Spleen (tissue), 11 donors: ENCODE results near the gene PDCD1LG2. TPM values are rescaled to one million over a fixed set of nuclear protein-coding genes. Genes with fewer than 3 reads are reported as not detected.

ENCODE experiments used
- DNase-seq: peaks from one replicate; pipeline ENCODE4 v3.0.0-alpha.2; 2020
- H3K27ac ChIP-seq, 8 donors: fragments of 200-600 bp; sonication (generic) in 7 of 8; 1 replicate in 4 of 8; 2 replicates in 4 of 8; pipeline versions ENCODE4 v1.5.0 to v1.8.0; 2016 to 2021; ENCODE audit warnings: inconsistent platforms in 4 of 8, mild to moderate bottlenecking in 4 of 8, moderate library complexity in 1 of 8
- H3K27me3 ChIP-seq, 7 donors: fragments of 200-600 bp; sonication (generic) in 6 of 7; replicated peaks in 1 of 7; 1 replicate in 4 of 7; 2 replicates in 3 of 7; pipeline versions ENCODE4 v1.5.0 to v1.8.0; 2016 to 2021; ENCODE audit warnings: inconsistent platforms in 3 of 7, mild to moderate bottlenecking in 1 of 7
- H3K36me3 ChIP-seq, 6 donors: fragments of 200-600 bp; sonication (generic) in 5 of 6; 1 replicate in 4 of 6; 2 replicates in 2 of 6; pipeline versions ENCODE4 v1.5.0 to v1.8.0; 2016 to 2021; ENCODE audit warnings: inconsistent platforms in 2 of 6
- H3K4me1 ChIP-seq, 6 donors: fragments of 200-600 bp; sonication (generic) in 5 of 6; 1 replicate in 3 of 6; 2 replicates in 3 of 6; pipeline versions ENCODE4 v1.5.0 to v1.8.0; 2016 to 2021; ENCODE audit warnings: inconsistent platforms in 3 of 6
- H3K4me3 ChIP-seq, 8 donors: fragments of 200-600 bp; sonication (generic) in 7 of 8; 1 replicate in 4 of 8; 2 replicates in 4 of 8; pipeline versions ENCODE4 v1.5.0 to v1.8.0; 2016 to 2021; ENCODE audit warnings: inconsistent platforms in 4 of 8, mild to moderate bottlenecking in 4 of 8, moderate library complexity in 2 of 8
- H3K9me3 ChIP-seq, 8 donors: fragments of 200-600 bp; sonication (generic) in 7 of 8; 1 replicate in 4 of 8; 2 replicates in 4 of 8; pipeline versions ENCODE4 v1.5.0 to v1.8.0; 2016 to 2021; ENCODE audit warnings: inconsistent platforms in 4 of 8
- POLR2A ChIP-seq, 3 donors: fragments of 450-650 bp; IDR thresholded peaks; one replicate each; pipeline ENCODE4 v1.5.1; 2017; ENCODE audit warnings: antibody characterized with exemption in 3 of 3, mild to moderate bottlenecking in 1 of 3
- POLR2AphosphoS5 ChIP-seq, 3 donors: sonication (generic); formaldehyde crosslinking; IDR thresholded peaks; one replicate each; pipeline ENCODE4 v1.5.1; 2017; ENCODE audit warnings: antibody characterized with exemption in 3 of 3
- WGBS, 5 donors: extraction: QIAGEN DNeasy Blood & Tissue Kit in 3 of 5; methylation state at CpG; one replicate each; pipeline versions ENCODE4 v1.1.5 to v1.1.7; 2013 to 2018; 5-methylcytosine and 5-hydroxymethylcytosine counted together
- intact Hi-C: fragments of 100-400 bp; cut with DNase I; formaldehyde crosslinking; loops from one replicate; pipeline ENCODE4 v1.15.0; 2023; ENCODE audit warnings: low total_unique reads
- polyA plus RNA-seq, 3 donors: library from polyadenylated mRNA; stranded (reverse); fragments of 200-250 nt; gene quantifications; one replicate each; pipeline ENCODE4 v1.2.1, GENCODE V29; 2013
- total RNA-seq, 7 donors: library from RNA; depleted of rRNA in 3 of 7; stranded (reverse); fragments of >200 nt in 3 of 7; fragmentation: NEBNext Ultra II Directional in 4 of 7; extraction: Animal tissue kit (Norgen Biotek cat#: 25700) in 4 of 7; gene quantifications; one replicate each; pipeline versions ENCODE4 v1.1.0 to v1.2.1, GENCODE V29; 2016 to 2021
- TF ChIP-seq, protein P1 (sequence below), 11 experiments: fragments of 200-600 bp in 7 of 11; fragments of 450-650 bp in 4 of 11; sonication (generic) in 4 of 11; IDR thresholded peaks in 8 of 11; conservative IDR thresholded peaks in 3 of 11; 1 replicate in 7 of 11; 2 replicates in 4 of 11; pipeline versions ENCODE4 v1.4.0 to v1.8.0; 2016 to 2021; ENCODE audit warnings: antibody characterized with exemption in 11 of 11, inconsistent platforms in 4 of 11, mild to moderate bottlenecking in 1 of 11
- donor health status: healthy with polysubstance abuse.
- donor health status: DM: no; HTN: no; CAD: no; lungs with moderate emphysema.
- donor health status: DM: no; HTN: no; CAD: no.
- donor health status: Bipolar disorder and iron deficiency.
- donor health status: healthy.
- donor health status: DM: no; HTN: no; CAD: no.
- donor health status: DM: yes; HTN: yes; CAD: no.

The PDCD1LG2 gene
- total and polyA plus RNA-seq, 10 donors, result 2.0 to 29.3 (median 17.4) TPM

DNA sequence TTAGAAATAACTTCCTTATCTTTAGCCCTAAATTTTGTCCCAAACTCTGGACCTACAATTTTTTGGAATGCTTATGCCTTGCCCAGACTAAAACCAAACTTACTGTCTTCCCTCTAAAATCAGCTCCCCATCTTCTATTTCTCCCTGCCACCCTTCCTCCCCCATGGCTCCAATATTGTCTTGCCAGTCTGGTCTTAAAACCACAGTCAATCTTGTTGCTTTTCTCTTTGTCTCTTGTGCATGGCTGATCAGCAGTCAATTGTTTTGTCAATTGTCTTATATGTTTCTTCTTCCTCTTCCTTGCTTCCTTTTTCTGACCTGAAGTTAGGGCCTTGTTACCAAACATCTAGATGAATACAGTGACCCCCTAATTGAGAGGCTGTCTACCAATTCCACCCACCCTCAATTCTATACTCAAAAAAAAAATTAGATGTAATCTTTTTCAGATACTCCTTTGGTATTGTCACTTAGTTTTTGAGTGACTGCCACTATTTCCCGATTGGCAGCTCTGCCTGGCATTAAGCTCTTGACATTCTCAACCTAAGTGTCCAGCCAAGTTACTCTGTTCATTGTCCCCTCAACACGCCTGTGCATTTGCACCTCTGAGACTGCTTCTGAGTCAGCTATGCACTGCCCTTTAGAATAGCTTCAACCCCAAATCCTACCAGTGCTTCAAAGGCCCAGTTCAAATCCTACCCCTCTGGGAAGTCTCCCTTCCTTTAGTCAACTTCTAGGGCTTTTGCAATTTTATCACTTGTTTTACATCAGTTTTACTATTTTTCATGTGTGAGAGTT, 2.5 kb downstream of the PDCD1LG2 start:
- 83 to 97% (median 86%) methylated on average over 2 of the region's 2 CpGs for WGBS, 5 donors
- Histone ChIP-seq H3K4me3 (peak overlapping the region in 4 of 8 donors; percentile 12 to 62 (median 38)), H3K27me3 (no peaks in the 10 kb centered on the region), H3K9me3 (no peaks in the 10 kb centered on the region), H3K27ac (peak overlapping the region in 3 of 8 donors; percentile 80 to 85 (median 83)), H3K36me3 (peaks cover 0 to 11% (median 0%) of the 10 kb centered on the region in 6 donors), H3K4me1 (peaks cover 9 to 57% (median 34%) of the 10 kb centered on the region in 6 donors)
- TF ChIP-seq, protein P1, sequence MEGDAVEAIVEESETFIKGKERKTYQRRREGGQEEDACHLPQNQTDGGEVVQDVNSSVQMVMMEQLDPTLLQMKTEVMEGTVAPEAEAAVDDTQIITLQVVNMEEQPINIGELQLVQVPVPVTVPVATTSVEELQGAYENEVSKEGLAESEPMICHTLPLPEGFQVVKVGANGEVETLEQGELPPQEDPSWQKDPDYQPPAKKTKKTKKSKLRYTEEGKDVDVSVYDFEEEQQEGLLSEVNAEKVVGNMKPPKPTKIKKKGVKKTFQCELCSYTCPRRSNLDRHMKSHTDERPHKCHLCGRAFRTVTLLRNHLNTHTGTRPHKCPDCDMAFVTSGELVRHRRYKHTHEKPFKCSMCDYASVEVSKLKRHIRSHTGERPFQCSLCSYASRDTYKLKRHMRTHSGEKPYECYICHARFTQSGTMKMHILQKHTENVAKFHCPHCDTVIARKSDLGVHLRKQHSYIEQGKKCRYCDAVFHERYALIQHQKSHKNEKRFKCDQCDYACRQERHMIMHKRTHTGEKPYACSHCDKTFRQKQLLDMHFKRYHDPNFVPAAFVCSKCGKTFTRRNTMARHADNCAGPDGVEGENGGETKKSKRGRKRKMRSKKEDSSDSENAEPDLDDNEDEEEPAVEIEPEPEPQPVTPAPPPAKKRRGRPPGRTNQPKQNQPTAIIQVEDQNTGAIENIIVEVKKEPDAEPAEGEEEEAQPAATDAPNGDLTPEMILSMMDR (IDR thresholded peaks at IDR 0.05 in 8 of 11, conservative IDR thresholded peaks at IDR 0.05 in 3 of 11), result no peak
- no peak for TF ChIP-seq POLR2AphosphoS5 (IDR thresholded peaks at IDR 0.05)
- no peak for TF ChIP-seq POLR2A (IDR thresholded peaks at IDR 0.05)
- DNase-seq, result no peak
- intact Hi-C loops, result no loop called here

DNA sequence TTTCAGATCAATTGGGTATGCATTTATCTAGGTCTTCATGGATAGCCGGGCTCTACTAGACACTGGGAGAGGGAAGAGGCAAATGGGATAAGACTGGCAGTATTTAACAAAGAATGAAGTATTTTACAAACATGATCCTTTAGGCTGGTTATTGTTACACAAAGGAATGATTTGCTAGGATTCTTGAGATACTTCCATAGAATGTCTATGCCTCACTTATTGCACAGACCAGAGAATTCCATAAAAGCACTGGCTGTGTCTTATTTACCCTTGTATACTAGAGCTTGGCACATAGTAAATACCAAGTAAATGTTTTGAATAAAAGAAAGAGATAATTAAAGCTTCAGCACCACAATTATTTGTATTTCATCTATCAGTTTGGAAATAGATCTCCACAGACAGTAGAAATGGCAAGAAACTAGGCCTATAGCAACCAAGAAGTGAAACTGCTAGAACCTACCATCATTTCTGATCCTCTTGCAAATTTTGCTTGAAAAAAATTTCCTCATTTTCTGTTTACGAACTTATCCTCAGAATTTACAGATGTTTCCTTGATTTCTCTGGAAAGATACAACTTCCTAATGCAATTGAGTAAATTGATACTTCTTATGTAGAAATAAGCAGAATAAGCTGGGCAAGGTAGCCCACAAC, 3.8 kb downstream of the PDCD1LG2 start:
- 76 to 89% (median 88%) methylated on average over 2 of the region's 2 CpGs for WGBS, 5 donors
- Histone ChIP-seq H3K27ac (peak overlapping the region in 1 of 8 donors; percentile 3), H3K27me3 (no peaks in the 10 kb centered on the region), H3K4me1 (peaks cover 9 to 67% (median 31%) of the 10 kb centered on the region in 6 donors), H3K9me3 (no peaks in the 10 kb centered on the region), H3K4me3 (no peak overlapping the region), H3K36me3 (peaks cover 0 to 11% (median 0%) of the 10 kb centered on the region in 6 donors)
- DNase-seq, result no peak
- intact Hi-C loops, result no loop called here
- TF ChIP-seq, protein P1 (IDR thresholded peaks at IDR 0.05 in 8 of 11, conservative IDR thresholded peaks at IDR 0.05 in 3 of 11), result no peak
- no peak for TF ChIP-seq POLR2AphosphoS5 (IDR thresholded peaks at IDR 0.05)
- no peak for TF ChIP-seq POLR2A (IDR thresholded peaks at IDR 0.05)

DNA sequence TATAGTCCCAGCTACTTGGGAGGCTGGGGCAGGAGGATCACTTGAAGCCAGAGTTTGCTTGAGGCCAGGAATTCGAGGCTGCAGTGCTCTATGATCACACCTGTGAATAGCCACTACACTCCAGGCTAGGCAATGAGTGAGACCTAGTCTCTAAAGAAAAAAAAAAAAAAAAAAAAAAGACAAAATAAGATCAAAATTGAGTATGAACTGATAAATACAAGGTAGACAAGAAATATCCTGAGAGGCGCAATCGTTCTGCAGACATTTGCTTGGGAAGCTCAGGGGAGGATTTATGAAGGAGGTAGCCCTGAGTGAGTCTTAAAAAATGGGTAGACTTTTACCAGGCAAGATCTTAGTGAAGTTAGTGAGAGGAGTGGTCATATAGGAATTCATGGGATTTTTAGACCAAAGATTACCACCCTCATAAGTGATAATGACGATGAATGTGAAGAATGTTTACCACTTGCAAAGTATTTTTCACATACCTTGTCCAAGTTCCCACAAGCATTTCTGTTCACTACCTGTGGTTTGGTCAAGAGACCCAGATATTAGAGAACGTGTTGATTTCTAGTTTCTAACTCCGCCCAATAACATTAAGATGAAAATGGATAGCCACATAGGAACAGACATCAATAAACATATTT, 4.4 kb downstream of the PDCD1LG2 start:
- Histone ChIP-seq H3K36me3 (peaks cover 0 to 11% (median 0%) of the 10 kb centered on the region in 6 donors), H3K4me3 (no peak overlapping the region), H3K27me3 (no peaks in the 10 kb centered on the region), H3K27ac (no peak overlapping the region), H3K9me3 (no peaks in the 10 kb centered on the region), H3K4me1 (peaks cover 6 to 63% (median 24%) of the 10 kb centered on the region in 6 donors)
- 86 to 93% (median 90%) methylated on average over 6 of the region's 6 CpGs for WGBS, 5 donors
- no peak for DNase-seq
- TF ChIP-seq, protein P1 (IDR thresholded peaks at IDR 0.05 in 8 of 11, conservative IDR thresholded peaks at IDR 0.05 in 3 of 11), result no peak
- TF ChIP-seq POLR2A (IDR thresholded peaks at IDR 0.05), result no peak
- intact Hi-C loops, result no loop called here
